HG03103 (cell line): ENCODE results near the gene TGFB1I1.
"Not testable (repeated sequence)": the region's sequence is repeated elsewhere in the genome, so short reads cannot be mapped to it uniquely, and the experiment has no call there.

Experiments
- ATAC-seq: cut with Tn5 transposase; IDR thresholded peaks from one replicate; pipeline ENCODE4 v1.9.1; 2021; ENCODE audit warnings: low read depth; ENCODE audit not compliant: unreplicated experiment

Gene TGFB1I1

GRCh38 chr16:31467858-31468257, 4.1 kb upstream of the TGFB1I1 start:
- no peak for ATAC-seq

- ATAC-seq, result no peak
Measured at GRCh38 chr16:31470615-31471014, 1.3 kb upstream of the TGFB1I1 start.

- ATAC-seq, result no peak
Measured at GRCh38 chr16:31471241-31471874, 594 bp upstream of the TGFB1I1 start.

GRCh38 chr16:31472709-31473203, 804 bp downstream of the TGFB1I1 start:
- no peak for ATAC-seq

- ATAC-seq, result no peak
Measured at GRCh38 chr16:31473264-31473984, 1.5 kb downstream of the TGFB1I1 start.

- no peak for ATAC-seq
Measured at GRCh38 chr16:31474173-31474714, 2.3 kb downstream of the TGFB1I1 start.

GRCh38 chr16:31474773-31475738, 3.1 kb downstream of the TGFB1I1 start:
- no peak for ATAC-seq

- ATAC-seq, result no peak
Measured at GRCh38 chr16:31475946-31476302, 4.0 kb downstream of the TGFB1I1 start.

GRCh38 chr16:31476303-31477219, 4.6 kb downstream of the TGFB1I1 start:
- peak; percentile 65 for ATAC-seq

GRCh38 chr16:31477220-31478216, 5.6 kb downstream of the TGFB1I1 start:
- peak; percentile 21 for ATAC-seq

- no peak for ATAC-seq
Measured at GRCh38 chr16:31478956-31479355, 7.0 kb downstream of the TGFB1I1 start.

- no peak for ATAC-seq
Measured at GRCh38 chr16:31479751-31480150, 7.8 kb downstream of the TGFB1I1 start.

GRCh38 chr16:31480851-31481536, 9.0 kb downstream of the TGFB1I1 start:
- no peak for ATAC-seq

GRCh38 chr16:31483081-31483480, 11.1 kb downstream of the TGFB1I1 start, which contains the start of gene SLC5A2:
SLC5A2 (plus strand) TSS chr16:31483123; CDS start chr16:31483137, 14 bp downstream.
- no peak for ATAC-seq

GRCh38 chr16:31484048-31484447, 12.1 kb downstream of the TGFB1I1 start:
- ATAC-seq, result not testable (repeated sequence)

- ATAC-seq, result no peak
Measured at GRCh38 chr16:31484491-31485171, 12.7 kb downstream of the TGFB1I1 start.

GRCh38 chr16:31485571-31485970, 13.6 kb downstream of the TGFB1I1 start:
- ATAC-seq, result no peak
